Caco-2 (cell line): ENCODE measurements around the gene FRK. TPM values are rescaled to one million over a fixed set of nuclear protein-coding genes. Genes with fewer than 3 reads are reported as not detected.

Experiments
- BruUV-seq: library from RNA; stranded (reverse); fragments of 400-500 nt; replicated peaks from 2 replicates; lab custom pipeline; 2021; lab: Mats Ljungman, UMichigan
- CTCF ChIA-PET: fragments of 300-600 bp; sonication (Branson Sonifier 250); formaldehyde crosslinking; loops from one replicate; lab custom pipeline; 2022; ENCODE audit warnings: antibody characterized with exemption; lab: Charles Lee
- POLR2A ChIA-PET: fragments of 300-600 bp; sonication (Branson Sonifier 250); formaldehyde crosslinking; loops from one replicate; lab custom pipeline; 2022; ENCODE audit warnings: antibody characterized with exemption; lab: Charles Lee
- DNase-seq, 2 experiments: peaks; one replicate each; pipeline versions ENCODE4 v3.0.0 to v3.0.0-alpha.2; 2020 to 2022
- H3K27me3 ChIP-seq: replicated peaks from 2 replicates; pipeline ENCODE4 v1.6.0; 2011; ENCODE audit warnings: low read length; ENCODE audit not compliant: control insufficient read depth, insufficient read depth
- H3K36me3 ChIP-seq: 2 replicates; pipeline ENCODE4 v1.5.1; 2011; ENCODE audit warnings: low read length; ENCODE audit not compliant: control insufficient read depth, insufficient read depth
- H3K4me1 ChIP-seq: fragments of 250-450 bp; sonication (Bioruptor Pico); 2 replicates; pipeline ENCODE4 v1.5.1; 2020; ENCODE audit warnings: mild to moderate bottlenecking
- H3K4me3 ChIP-seq: 2 replicates; pipeline ENCODE4 v1.5.1; 2011; ENCODE audit warnings: low read depth, mild to moderate bottlenecking, control low read depth, low read length
- H3K9me3 ChIP-seq: fragments of 250-450 bp; sonication (Bioruptor Pico); 2 replicates; pipeline ENCODE4 v1.5.1; 2020; ENCODE audit warnings: mild to moderate bottlenecking, moderate library complexity
- H3K27ac Mint-ChIP-seq: one replicate; pipeline ENCODE4 v1.8.0; 2022; ENCODE audit warnings: mixed read lengths; ENCODE audit not compliant: unreplicated experiment
- H3K27me3 Mint-ChIP-seq: one replicate; pipeline ENCODE4 v1.8.0; 2022; ENCODE audit warnings: mixed read lengths; ENCODE audit not compliant: insufficient read depth, unreplicated experiment
- H3K36me3 Mint-ChIP-seq: one replicate; pipeline ENCODE4 v1.8.0; 2022; ENCODE audit warnings: mild to moderate bottlenecking, mixed read lengths; ENCODE audit not compliant: insufficient read depth, unreplicated experiment
- H3K4me1 Mint-ChIP-seq: one replicate; pipeline ENCODE4 v1.8.0; 2022; ENCODE audit warnings: low read depth, mixed read lengths; ENCODE audit not compliant: unreplicated experiment
- H3K4me3 Mint-ChIP-seq: one replicate; pipeline ENCODE4 v1.8.0; 2022; ENCODE audit warnings: mild to moderate bottlenecking, moderate library complexity, mixed read lengths; ENCODE audit not compliant: unreplicated experiment
- H3K9me3 Mint-ChIP-seq: one replicate; pipeline ENCODE4 v1.8.0; 2022; ENCODE audit warnings: mixed read lengths; ENCODE audit not compliant: unreplicated experiment
- intact Hi-C: fragments of 100-400 bp; cut with micrococcal nuclease; formaldehyde crosslinking; loops from one replicate; pipeline ENCODE4 v1.10.0; 2022; ENCODE audit not compliant: unreplicated experiment
- total RNA-seq: library from RNA; stranded (reverse); gene quantifications from 2 replicates; pipeline ENCODE4 v1.2.3, GENCODE V29; 2022
- TF ChIP-seq, protein P1 (sequence below), 2 experiments: fragments of 200-600 bp in 1 of 2; IDR thresholded peaks; 1 replicate in 1 of 2; 2 replicates in 1 of 2; pipeline versions ENCODE4 v1.5.1 to v1.8.0; 2011 to 2022; ENCODE audit warnings: antibody characterized with exemption in 1 of 2, control low read depth in 1 of 2, inconsistent platforms in 1 of 2, low read depth in 1 of 2, low read length in 1 of 2, mild to moderate bottlenecking in 1 of 2, moderate library complexity in 1 of 2; ENCODE audit not compliant: insufficient read depth in 1 of 2, severe bottlenecking in 1 of 2, unreplicated experiment in 1 of 2

Gene FRK
- total RNA-seq, 1 experiment from 2014 or later, result 7.3 TPM

DNA sequence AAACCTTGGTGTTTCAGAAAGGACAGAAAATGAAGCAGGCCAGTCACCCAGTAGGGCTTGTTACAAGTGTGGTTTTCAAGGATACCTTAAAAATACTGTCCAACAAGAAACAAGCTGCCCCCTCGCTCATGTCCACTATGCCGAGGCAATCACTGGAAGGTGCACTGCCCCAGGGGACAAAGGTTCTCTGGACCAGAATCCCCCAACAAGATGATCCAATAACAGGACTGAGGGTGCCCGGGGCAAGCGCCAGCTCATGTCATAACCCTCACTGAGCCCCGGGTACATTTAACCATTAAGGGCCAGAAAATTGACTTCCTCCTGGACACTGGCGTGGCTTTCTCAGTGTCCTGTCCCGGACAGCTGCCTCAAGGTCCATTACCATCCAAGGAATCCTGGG is 33.4 kb upstream of the FRK start:
- Histone ChIP-seq H3K9me3 (0 out of 2 replicates have a peak, but pooled peaks cover 7% of the 10 kb centered on the region), H3K4me1 (no peaks in the 10 kb centered on the region), H3K27me3 (no peaks in the 10 kb centered on the region), H3K36me3 (no peaks in the 10 kb centered on the region), H3K4me3 (no peak overlapping the region)
- intact Hi-C loops, result no loop called here
- H3K27me3 Mint-ChIP-seq, result no peaks in the 10 kb centered on the region
- no peak for DNase-seq
- H3K27ac Mint-ChIP-seq, result no peak overlapping the region
- TF ChIP-seq, protein P1, sequence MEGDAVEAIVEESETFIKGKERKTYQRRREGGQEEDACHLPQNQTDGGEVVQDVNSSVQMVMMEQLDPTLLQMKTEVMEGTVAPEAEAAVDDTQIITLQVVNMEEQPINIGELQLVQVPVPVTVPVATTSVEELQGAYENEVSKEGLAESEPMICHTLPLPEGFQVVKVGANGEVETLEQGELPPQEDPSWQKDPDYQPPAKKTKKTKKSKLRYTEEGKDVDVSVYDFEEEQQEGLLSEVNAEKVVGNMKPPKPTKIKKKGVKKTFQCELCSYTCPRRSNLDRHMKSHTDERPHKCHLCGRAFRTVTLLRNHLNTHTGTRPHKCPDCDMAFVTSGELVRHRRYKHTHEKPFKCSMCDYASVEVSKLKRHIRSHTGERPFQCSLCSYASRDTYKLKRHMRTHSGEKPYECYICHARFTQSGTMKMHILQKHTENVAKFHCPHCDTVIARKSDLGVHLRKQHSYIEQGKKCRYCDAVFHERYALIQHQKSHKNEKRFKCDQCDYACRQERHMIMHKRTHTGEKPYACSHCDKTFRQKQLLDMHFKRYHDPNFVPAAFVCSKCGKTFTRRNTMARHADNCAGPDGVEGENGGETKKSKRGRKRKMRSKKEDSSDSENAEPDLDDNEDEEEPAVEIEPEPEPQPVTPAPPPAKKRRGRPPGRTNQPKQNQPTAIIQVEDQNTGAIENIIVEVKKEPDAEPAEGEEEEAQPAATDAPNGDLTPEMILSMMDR (IDR thresholded peaks at IDR 0.05; ENCODE audit: insufficient read depth in 1 of 2, low read depth in 1 of 2, low read length in 1 of 2, severe bottlenecking in 1 of 2, unreplicated experiment in 1 of 2), result no peak
- no peaks in the 10 kb centered on the region for H3K36me3 Mint-ChIP-seq
- CTCF ChIA-PET, result no interaction called here
- no TSS peak for BruUV-seq
- POLR2A ChIA-PET, result no interaction called here
- H3K4me1 Mint-ChIP-seq, result peaks cover 4% of the 10 kb centered on the region
- peaks cover 12% of the 10 kb centered on the region for H3K9me3 Mint-ChIP-seq
- no peak overlapping the region for H3K4me3 Mint-ChIP-seq

DNA sequence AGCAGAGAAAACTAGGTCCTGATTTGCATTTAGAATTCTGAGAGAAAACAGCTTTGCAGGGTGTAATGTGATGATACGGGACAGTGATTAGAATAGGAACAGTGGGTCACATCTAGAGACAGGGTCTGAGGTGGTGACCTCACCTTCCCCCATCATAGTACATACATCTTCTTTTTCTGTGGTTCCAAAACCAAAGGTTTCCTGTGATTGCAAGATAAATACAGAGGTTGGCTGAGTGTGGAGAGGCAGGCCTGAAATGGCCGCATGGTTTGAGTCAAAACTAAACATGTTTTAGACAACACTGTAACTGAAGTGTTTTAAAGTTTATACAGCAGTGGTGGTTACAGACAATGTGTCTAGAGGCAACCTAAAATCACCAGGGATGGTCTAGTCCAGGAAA is 29.6 kb upstream of the FRK start:
- no peaks in the 10 kb centered on the region for H3K36me3 Mint-ChIP-seq
- CTCF ChIA-PET, result no interaction called here

DNA sequence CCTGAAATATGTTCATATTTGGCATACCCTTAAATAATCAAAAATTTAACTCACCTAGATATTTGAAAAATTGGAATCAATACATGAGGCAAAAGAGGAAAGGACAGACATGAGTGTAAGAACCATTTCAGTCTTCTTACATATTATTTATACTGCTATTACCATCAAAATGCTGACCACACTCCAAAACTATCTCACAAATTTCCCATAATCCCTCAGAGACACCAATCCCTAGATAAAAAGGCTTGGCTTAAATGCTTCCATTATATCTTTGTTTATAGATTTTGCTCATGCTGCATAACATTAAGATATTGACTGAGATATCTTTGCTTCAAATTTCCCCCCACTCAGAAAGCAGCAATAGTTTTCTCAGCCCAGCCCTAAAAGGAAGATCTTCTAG is 28.3 kb upstream of the FRK start:
- CTCF ChIA-PET, result no interaction called here
- TF ChIP-seq, protein P1 (IDR thresholded peaks at IDR 0.05; ENCODE audit: insufficient read depth in 1 of 2, low read depth in 1 of 2, low read length in 1 of 2, severe bottlenecking in 1 of 2, unreplicated experiment in 1 of 2), result no peak

More for the DNA sequence above, 29.6 kb upstream of the FRK start:
- H3K4me3 Mint-ChIP-seq, result no peak overlapping the region
- intact Hi-C loops, result no loop called here
- POLR2A ChIA-PET, result no interaction called here
- Histone ChIP-seq H3K36me3 (no peaks in the 10 kb centered on the region), H3K4me3 (no peak overlapping the region), H3K4me1 (no peaks in the 10 kb centered on the region), H3K9me3 (no peaks in the 10 kb centered on the region), H3K27me3 (no peaks in the 10 kb centered on the region)
- no TSS peak for BruUV-seq
- peaks cover 12% of the 10 kb centered on the region for H3K4me1 Mint-ChIP-seq
- H3K9me3 Mint-ChIP-seq, result peaks cover 12% of the 10 kb centered on the region
- TF ChIP-seq, protein P1 (IDR thresholded peaks at IDR 0.05; ENCODE audit: insufficient read depth in 1 of 2, low read depth in 1 of 2, low read length in 1 of 2, severe bottlenecking in 1 of 2, unreplicated experiment in 1 of 2), result no peak
- no peaks in the 10 kb centered on the region for H3K27me3 Mint-ChIP-seq
- DNase-seq, result no peak
- H3K27ac Mint-ChIP-seq, result no peak overlapping the region

More for the DNA sequence above, 28.3 kb upstream of the FRK start:
- no peak for DNase-seq
- Mint-ChIP-seq H3K4me1 (peaks cover 12% of the 10 kb centered on the region), H3K4me3 (no peak overlapping the region), H3K27me3 (no peaks in the 10 kb centered on the region), H3K9me3 (no peaks in the 10 kb centered on the region), H3K36me3 (no peaks in the 10 kb centered on the region), H3K27ac (no peak overlapping the region)
- H3K4me3 ChIP-seq, result no peak overlapping the region
- POLR2A ChIA-PET, result no interaction called here
- H3K4me1 ChIP-seq, result no peaks in the 10 kb centered on the region
- H3K36me3 ChIP-seq, result no peaks in the 10 kb centered on the region
- no TSS peak for BruUV-seq
- intact Hi-C loops, result no loop called here
- H3K27me3 ChIP-seq, result no peaks in the 10 kb centered on the region
- H3K9me3 ChIP-seq, result no peaks in the 10 kb centered on the region
